Body of pancreas (tissue), 4 donors: ENCODE data around the gene HSDL2. TPM values are rescaled to one million over a fixed set of nuclear protein-coding genes. Genes with fewer than 3 reads are reported as not detected.

ENCODE experiments used
- ATAC-seq: fragments of 150-250 bp; one replicate; pipeline ENCODE4 v1.9.1; 2016
- DNase-seq, 4 donors: peaks; one replicate each; pipeline ENCODE4 v3.0.0-alpha.2; 2019
- H3K27ac ChIP-seq, 4 donors: fragments of 200-600 bp; sonication (generic); 1 replicate in 3 of 4; 2 replicates in 1 of 4; pipeline versions ENCODE4 v1.5.1 to v1.6.1; 2016 to 2019; ENCODE audit warnings: mild to moderate bottlenecking in 1 of 4, mixed read lengths in 1 of 4, moderate library complexity in 1 of 4
- H3K27me3 ChIP-seq, 2 donors: fragments of 200-600 bp; sonication (generic); one replicate each; pipeline ENCODE4 v1.6.0; 2016; ENCODE audit warnings: mild to moderate bottlenecking in 1 of 2
- H3K36me3 ChIP-seq, 2 donors: fragments of 200-600 bp; sonication (generic); replicated peaks in 1 of 2; 2 replicates each; pipeline ENCODE4 v1.5.1; 2016; ENCODE audit warnings: low read depth in 2 of 2; ENCODE audit not compliant: insufficient read depth in 1 of 2
- H3K4me1 ChIP-seq: fragments of 200-600 bp; sonication (generic); one replicate; pipeline ENCODE4 v1.6.0; 2016
- H3K4me3 ChIP-seq, 2 donors: fragments of 200-600 bp; sonication (generic); 1 replicate in 1 of 2; 2 replicates in 1 of 2; pipeline ENCODE4 v1.5.1; 2016 to 2019
- H3K9me3 ChIP-seq, 3 donors: fragments of 200-600 bp; sonication (generic); 1 replicate in 2 of 3; 2 replicates in 1 of 3; pipeline ENCODE4 v1.5.1; 2016
- CTCF ChIP-seq, 7 experiments: fragments of 450-650 bp in 4 of 7; fragments of 200-600 bp in 3 of 7; sonication (generic) in 3 of 7; IDR thresholded peaks; one replicate each; pipeline ENCODE4 v1.5.1; 2016 to 2019; ENCODE audit warnings: antibody characterized with exemption in 7 of 7
- POLR2A ChIP-seq, 3 donors: fragments of 450-650 bp; IDR thresholded peaks; one replicate each; pipeline ENCODE4 v1.6.1; 2016; ENCODE audit warnings: antibody characterized with exemption in 3 of 3, mild to moderate bottlenecking in 2 of 3
- WGBS, 2 donors: methylation state at CpG; one replicate each; pipeline ENCODE4 v1.1.5; 2017; 5-methylcytosine and 5-hydroxymethylcytosine counted together
- intact Hi-C: fragments of 100-400 bp; cut with DNase I; formaldehyde crosslinking; loops from one replicate; pipeline ENCODE4 v1.15.1; 2023
- total RNA-seq, 2 donors: library from RNA; depleted of rRNA; stranded (reverse); fragments of >200 nt; gene quantifications; one replicate each; pipeline ENCODE4 v1.1.0, GENCODE V29; 2016

The HSDL2 gene
- total RNA-seq, 2 donors from 2014 or later: 20.5 to 22.7 TPM

DNA sequence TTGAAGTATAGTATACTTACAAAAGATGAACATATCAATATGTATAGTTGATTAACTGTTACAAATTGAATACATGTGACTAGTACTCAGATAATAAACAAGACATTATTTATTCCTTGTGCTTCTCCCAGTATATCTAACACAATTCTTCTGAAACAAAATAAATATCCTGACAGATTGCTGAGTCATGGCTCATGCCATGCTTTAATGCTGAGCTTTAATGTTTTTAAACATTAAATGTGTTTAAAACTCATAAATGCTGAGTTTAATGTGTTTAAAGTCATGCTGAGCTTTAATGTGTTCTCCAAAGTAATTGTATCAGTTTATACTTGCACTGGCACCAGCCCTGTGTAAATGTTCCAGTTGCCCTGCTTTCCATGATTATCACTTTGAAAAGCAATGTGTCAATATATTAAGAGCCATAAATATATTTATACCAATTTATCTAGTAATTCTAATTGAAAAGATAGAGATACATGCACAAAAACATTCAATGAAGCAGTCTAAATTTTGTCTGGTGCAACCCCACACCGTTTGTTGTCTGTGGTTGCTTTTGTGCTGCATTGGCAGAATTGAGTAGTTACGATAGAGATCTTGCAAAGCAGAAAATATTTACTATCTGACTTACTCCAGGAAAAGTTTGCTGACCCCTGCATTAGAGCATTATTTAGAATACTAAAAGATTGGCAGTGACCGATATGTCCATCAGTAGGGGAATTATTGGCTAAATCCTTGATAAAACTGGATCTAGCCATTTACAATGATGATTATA, 122.5 kb downstream of the HSDL2 start:
- no peak overlapping the region for H3K27ac ChIP-seq
- WGBS, 2 donors: 49 to 53% methylated on average over 3 of the region's 3 CpGs

DNA sequence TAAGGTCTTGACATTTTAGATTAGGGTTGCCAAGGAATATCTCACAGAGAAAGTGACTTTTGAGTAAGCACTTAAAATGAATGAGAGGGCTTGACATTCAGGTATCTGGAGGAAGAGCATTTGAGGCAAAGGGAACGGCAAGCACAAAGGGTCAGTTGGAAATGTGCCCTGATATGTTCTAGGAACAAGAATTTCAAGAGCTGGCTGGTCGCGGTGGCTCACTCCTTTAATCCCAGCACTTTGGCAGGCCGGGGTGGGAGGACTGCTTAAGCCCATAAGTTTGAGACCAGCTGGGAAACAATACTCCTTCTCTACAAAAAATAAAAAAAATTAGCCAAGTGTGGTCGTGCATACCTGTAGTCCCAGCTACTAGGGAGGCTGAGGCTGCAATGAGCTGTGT, 123.3 kb downstream of the HSDL2 start:
- intact Hi-C loops: no loop called here
- WGBS, 2 donors: 59 to 70% methylated on average over 5 of the region's 5 CpGs
- Histone ChIP-seq H3K9me3 (no peaks in the 10 kb centered on the region), H3K27me3 (no peaks in the 10 kb centered on the region), H3K4me3 (no peak overlapping the region), H3K27ac (no peak overlapping the region), H3K4me1 (peaks cover 44% of the 10 kb centered on the region), H3K36me3 (no peaks in the 10 kb centered on the region)
- TF ChIP-seq POLR2A (IDR thresholded peaks at IDR 0.05): no peak
- TF ChIP-seq CTCF (IDR thresholded peaks at IDR 0.05): no peak
- peak in 1 of 4 donors; percentile 34 for DNase-seq
- no peak for ATAC-seq

More for the DNA sequence above, 122.5 kb downstream of the HSDL2 start:
- ATAC-seq (no peak), DNase-seq (no peak)
- Histone ChIP-seq H3K9me3 (no peaks in the 10 kb centered on the region), H3K4me1 (peaks cover 41% of the 10 kb centered on the region), H3K36me3 (no peaks in the 10 kb centered on the region), H3K27me3 (no peaks in the 10 kb centered on the region), H3K4me3 (no peak overlapping the region)
- intact Hi-C loops: no loop called here
- TF ChIP-seq CTCF (IDR thresholded peaks at IDR 0.05) (no peak), POLR2A (IDR thresholded peaks at IDR 0.05) (no peak)

- ATAC-seq: no peak
- intact Hi-C loops: no loop called here
- H3K9me3 ChIP-seq: no peaks in the 10 kb centered on the region
- H3K4me1 ChIP-seq: peaks cover 44% of the 10 kb centered on the region
- WGBS, 2 donors: 73 to 83% methylated on average over 4 of the region's 4 CpGs
- no peaks in the 10 kb centered on the region for H3K27me3 ChIP-seq
- H3K36me3 ChIP-seq: no peaks in the 10 kb centered on the region
- DNase-seq: no peak
- TF ChIP-seq CTCF (IDR thresholded peaks at IDR 0.05) (no peak), POLR2A (IDR thresholded peaks at IDR 0.05) (no peak)
- no peak overlapping the region for H3K4me3 ChIP-seq
- no peak overlapping the region for H3K27ac ChIP-seq
Observed at GRCh38 chr9:112505086-112505485, 125.2 kb downstream of the HSDL2 start.

DNA sequence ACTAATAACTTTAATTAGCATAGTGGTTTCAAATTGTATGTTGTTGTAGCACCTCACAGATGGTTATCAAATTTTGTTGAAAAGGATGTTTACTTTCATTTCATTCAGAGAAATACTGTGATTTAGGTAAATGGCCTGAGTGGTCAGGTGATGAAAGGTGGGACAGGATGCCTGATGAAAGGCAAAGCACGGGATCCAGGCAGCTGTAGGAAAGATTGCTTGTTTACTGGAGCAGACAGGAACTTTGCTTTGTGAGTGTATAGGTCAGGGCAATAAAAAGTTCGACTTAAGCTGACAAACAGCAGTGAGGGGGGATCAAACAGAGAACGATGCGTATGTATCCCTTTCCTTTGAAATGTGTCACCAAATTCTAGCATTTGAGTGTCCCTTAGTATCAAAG, 125.7 kb downstream of the HSDL2 start:
- Histone ChIP-seq H3K9me3 (no peaks in the 10 kb centered on the region), H3K36me3 (no peaks in the 10 kb centered on the region), H3K4me3 (no peak overlapping the region), H3K4me1 (peaks cover 44% of the 10 kb centered on the region), H3K27ac (no peak overlapping the region), H3K27me3 (no peaks in the 10 kb centered on the region)
- no peak for ATAC-seq
- no peak for DNase-seq
- 57 to 58% methylated on average over 4 of the region's 4 CpGs for WGBS, 2 donors
- intact Hi-C loops: no loop called here
- TF ChIP-seq POLR2A (IDR thresholded peaks at IDR 0.05) (no peak), CTCF (IDR thresholded peaks at IDR 0.05) (no peak)

- whole genome bisulfite sequencing, 2 donors: 33 to 37% methylated on average over 2 of the region's 2 CpGs
- Histone ChIP-seq H3K4me3 (no peak overlapping the region), H3K4me1 (peaks cover 37% of the 10 kb centered on the region), H3K27ac (no peak overlapping the region), H3K27me3 (no peaks in the 10 kb centered on the region), H3K9me3 (no peaks in the 10 kb centered on the region), H3K36me3 (no peaks in the 10 kb centered on the region)
- TF ChIP-seq CTCF (IDR thresholded peaks at IDR 0.05) (no peak), POLR2A (IDR thresholded peaks at IDR 0.05) (no peak)
- intact Hi-C loops: no loop called here
- no peak for ATAC-seq
- no peak for DNase-seq
Observed at GRCh38 chr9:112506571-112506970, 126.7 kb downstream of the HSDL2 start.
